Fibroblast of skin of abdomen (primary cell): ENCODE measurements around the gene HSD17B12.

Experiments used
- DNase-seq: peaks from one replicate; pipeline ENCODE4 v3.0.0-alpha.2; 2013

The HSD17B12 gene

GRCh38 chr11:43810929-43811596 lies 130.5 kb downstream of the HSD17B12 start:
- DNase-seq, result no peak

DNA sequence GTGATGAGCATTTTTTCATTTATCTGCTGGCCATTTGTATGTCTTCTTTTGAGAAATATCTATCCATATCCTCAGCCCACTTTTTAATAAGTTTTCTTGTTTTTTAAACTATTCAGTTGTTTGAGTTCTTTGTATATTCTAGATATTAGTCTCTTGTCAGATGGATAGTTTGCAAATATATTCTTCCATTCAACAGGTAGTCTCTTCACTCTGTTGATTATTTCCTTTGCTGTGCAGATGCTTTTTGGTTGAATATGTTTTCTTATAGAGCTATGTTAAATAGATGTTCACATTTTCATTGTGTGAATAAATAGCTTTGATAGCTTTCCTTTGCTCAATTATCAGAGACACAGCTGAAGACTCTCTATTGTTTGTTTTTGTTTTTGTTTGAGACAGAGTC lies 131.9 kb downstream of the HSD17B12 start:
- no peak for DNase-seq

DNA sequence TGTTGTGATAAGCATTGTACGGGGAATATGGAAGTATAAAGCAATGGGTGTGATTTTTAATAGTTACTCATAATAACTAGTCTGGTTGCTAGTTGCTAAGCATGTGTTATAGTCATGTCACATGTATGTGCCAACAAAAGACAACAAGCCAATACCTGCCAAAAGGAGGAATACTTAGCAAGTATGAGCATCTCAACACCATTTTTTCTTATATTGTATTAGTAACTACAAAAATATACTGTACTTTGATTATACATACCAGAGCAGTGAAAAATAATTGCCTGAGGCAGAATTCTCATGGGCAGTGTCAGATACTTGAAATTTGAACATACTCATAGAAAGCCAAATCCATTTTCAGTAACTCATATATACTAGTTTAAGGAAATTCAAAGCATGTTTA lies 137.7 kb downstream of the HSD17B12 start:
- no peak for DNase-seq

- DNase-seq, result no peak
Measured at GRCh38 chr11:43819926-43820325, 139.4 kb downstream of the HSD17B12 start.

DNA sequence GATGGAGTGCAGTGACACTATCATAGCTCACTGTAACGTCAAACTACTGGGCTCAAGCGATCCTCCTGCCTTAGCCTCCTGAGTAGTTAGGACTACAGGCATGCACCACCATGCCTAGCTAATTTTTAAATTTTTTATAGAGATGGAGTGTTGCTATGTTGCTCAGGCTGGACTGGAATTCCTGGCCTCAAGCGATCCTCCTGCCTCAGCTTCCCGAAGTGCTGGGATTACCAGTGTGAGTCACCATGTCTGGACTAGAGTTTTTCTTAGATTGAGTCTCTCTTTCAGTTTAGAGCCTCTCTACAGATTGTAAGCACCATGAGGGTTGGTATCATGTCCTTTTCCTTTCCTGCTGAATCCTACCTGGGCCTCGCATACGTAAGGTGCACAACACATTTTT lies 142.8 kb downstream of the HSD17B12 start:
- no peak for DNase-seq

DNA sequence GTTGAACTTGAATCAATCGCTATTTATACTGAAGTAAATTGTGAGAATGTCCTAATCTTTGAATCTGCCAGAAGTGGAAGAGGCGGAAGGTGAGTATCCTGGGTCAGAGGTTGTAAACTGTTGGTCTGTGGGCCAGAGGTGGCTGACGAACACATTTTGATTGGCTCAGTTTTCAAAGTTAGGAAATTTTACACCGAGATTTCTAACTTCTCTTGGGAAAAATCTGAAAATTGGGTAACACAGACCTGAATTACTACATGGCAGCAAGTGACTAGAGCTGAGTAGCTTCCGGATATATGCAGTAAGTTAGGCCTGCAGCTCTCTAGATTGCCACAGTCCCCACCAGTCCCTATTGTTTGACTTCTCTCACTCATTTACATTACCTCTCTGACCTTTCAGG lies 143.3 kb downstream of the HSD17B12 start:
- no peak for DNase-seq

- DNase-seq, result peak; percentile 11
Measured at GRCh38 chr11:43825217-43825816, 144.8 kb downstream of the HSD17B12 start.

- DNase-seq, result peak; percentile 99
Measured at GRCh38 chr11:43830928-43831440, 150.4 kb downstream of the HSD17B12 start.

GRCh38 chr11:43832536-43832935 lies 152.0 kb downstream of the HSD17B12 start:
- DNase-seq, result no peak

- DNase-seq, result peak; percentile 29
Measured at GRCh38 chr11:43833657-43834073, 153.1 kb downstream of the HSD17B12 start.

DNA sequence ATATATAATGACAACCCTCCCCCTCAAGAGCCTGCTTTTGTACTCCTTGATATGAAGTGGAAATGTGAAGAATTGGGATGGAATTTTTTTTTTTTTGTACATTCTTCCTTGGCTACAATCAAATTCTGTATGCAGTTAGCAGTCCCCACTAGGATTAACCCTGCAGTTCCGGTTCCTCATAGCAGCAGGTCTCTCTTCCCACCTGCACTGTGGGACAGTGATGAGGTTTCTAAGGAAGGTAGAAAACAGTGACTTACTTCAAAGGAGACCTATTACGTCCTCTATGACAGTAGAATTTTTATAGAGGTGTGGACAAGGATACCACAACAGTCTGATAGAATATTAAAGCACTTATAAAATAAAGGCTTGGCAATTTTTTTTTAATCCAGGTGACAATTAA lies 153.7 kb downstream of the HSD17B12 start:
- no peak for DNase-seq

- no peak for DNase-seq
Measured at GRCh38 chr11:43835104-43835503, 154.6 kb downstream of the HSD17B12 start.

- no peak for DNase-seq
Measured at GRCh38 chr11:43837879-43838278, 157.3 kb downstream of the HSD17B12 start.

DNA sequence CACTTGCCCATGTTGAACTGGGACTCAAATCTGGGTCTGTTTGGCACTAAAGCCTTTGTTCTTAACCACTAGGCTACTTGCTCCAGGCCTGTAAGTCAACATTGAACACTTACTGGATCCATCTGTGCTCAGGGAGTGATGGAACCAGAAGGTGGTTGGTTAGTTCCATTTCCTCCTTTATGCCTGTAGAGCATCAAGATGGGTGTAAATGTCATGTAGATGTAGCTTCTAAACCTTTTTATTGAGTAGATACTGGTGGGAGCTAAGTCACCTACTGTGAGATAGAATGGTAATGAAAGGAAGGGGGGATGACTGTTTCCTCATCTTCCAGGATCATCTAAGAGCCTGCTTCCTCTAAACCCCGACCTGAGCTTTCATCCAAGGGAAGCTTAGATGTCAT lies 161.5 kb downstream of the HSD17B12 start:
- no peak for DNase-seq

GRCh38 chr11:43845816-43846215 lies 165.3 kb downstream of the HSD17B12 start:
- no peak for DNase-seq

DNA sequence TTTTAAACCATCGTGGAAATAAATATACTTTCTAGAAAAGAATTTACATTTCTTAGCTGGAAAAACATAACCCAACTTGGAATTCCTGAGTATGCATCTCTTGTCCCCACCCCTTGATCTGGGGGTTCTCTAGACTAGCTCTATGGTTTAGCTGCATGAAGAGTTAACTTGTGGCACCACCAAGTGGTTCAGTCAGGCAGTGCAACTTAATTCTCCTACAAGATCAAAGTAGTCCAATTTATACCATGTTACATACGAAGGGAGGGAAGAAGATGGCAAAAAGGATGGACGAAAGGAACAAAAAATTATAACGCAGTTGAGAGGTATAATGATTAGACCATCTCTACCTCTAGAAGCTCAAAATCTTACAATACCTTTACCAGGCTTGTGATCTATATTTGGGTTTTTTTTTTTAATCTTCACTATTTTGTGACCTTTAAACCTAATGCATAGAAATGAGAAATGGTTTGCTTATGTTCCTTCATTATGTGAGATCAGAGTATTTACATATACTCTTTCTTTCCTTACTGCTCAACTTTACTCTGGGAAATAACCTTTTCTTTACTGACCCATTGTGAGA lies 171.6 kb downstream of the HSD17B12 start:
- DNase-seq, result peak; percentile 75

DNA sequence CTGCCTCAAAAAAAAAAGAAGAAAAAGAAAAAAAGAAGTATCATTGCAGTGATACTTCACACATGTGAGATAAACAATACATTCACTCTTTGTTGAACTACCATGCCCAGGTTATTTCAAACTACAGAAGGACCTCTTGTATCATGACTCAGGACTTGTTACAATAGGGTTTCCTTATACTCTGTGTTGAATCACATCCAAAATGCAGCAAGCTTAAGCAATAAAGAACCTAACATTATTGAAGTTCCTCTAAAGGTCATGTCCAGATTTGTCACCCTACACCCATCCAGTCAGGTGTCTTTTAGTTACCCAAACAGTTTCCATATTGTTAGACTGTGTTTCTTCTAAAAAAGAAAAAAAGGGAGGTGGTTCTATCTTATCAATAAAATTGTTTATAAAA lies 173.2 kb downstream of the HSD17B12 start:
- DNase-seq, result no peak

- DNase-seq, result no peak
Measured at GRCh38 chr11:43856993-43857392, 176.5 kb downstream of the HSD17B12 start.

DNA sequence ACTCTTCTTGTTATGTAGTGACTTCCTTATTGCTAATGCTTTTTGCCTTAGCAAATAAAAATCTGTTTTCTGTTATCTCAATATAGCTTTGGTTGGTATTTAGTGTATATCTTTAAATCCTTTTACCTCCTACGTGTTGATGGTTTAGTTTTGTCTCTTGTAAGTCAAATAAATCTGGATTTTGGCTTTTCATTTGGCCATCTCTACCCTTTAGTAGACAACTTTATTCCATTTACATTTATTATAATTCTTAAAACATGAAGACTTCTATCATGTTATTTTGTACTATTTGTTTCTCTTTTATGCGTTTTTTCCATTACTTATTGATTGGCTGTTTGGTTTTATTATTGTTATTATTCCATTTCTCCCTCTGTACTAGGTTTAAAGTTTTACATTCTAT lies 180.6 kb downstream of the HSD17B12 start:
- no peak for DNase-seq

GRCh38 chr11:43866520-43866919 lies 186.0 kb downstream of the HSD17B12 start:
- peak; percentile 3 for DNase-seq

DNA sequence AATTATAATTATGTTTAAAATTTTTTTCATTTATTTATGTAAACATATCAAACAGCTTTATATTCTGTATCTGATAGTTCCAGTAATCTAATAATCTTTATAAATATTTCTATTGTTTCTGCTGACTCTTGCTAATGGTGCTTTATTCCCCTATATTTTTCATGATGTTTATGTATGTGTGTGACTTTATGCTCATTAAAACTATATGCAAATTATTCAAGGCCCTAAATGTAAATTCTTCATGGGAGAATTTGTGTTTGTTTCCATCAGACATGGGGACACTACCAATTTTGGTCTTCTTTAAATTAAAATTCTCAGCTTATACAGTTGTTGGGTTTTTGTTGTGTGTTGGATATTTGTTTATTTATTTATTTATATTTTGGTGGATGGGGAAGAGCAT lies 186.4 kb downstream of the HSD17B12 start:
- no peak for DNase-seq

- DNase-seq, result peak; percentile 67
Measured at GRCh38 chr11:43868852-43869567, 188.5 kb downstream of the HSD17B12 start.

GRCh38 chr11:43871051-43871450 lies 190.5 kb downstream of the HSD17B12 start:
- no peak for DNase-seq
